T-helper 1 cell treated with Interleukin-12 subunit alpha and Interleukin-12 subunit beta and Interleukin-4 antibody, amounts not matched to agents 30 ng/mL and 1 ng/mL, for 36 hours (primary cell): ENCODE measurements around the gene MACROH2A1. TPM values are rescaled to one million over a fixed set of nuclear protein-coding genes. Genes with fewer than 3 reads are reported as not detected.

Source experiments
- intact Hi-C: fragments of 100-400 bp; cut with micrococcal nuclease; formaldehyde crosslinking; loops from one replicate; pipeline ENCODE4 v1.15.1; 2024
- total RNA-seq: library from RNA; stranded (reverse); gene quantifications from 2 replicates; pipeline ENCODE4 v1.2.3, GENCODE V29; 2022

Gene MACROH2A1
- total RNA-seq, 1 donor from 2014 or later = 304 TPM

- intact Hi-C loops = no loop called here
Measured at GRCh38 chr5:135296900-135297816, 101.9 kb downstream of the MACROH2A1 start.

GRCh38 chr5:135295852-135296251, 103.2 kb downstream of the MACROH2A1 start:
- intact Hi-C loops = no loop called here

- intact Hi-C loops = no loop called here
Measured at GRCh38 chr5:135294793-135295192, 104.2 kb downstream of the MACROH2A1 start.

- intact Hi-C loops = no loop called here
Measured at GRCh38 chr5:135289651-135290050, 109.4 kb downstream of the MACROH2A1 start.

GRCh38 chr5:135287551-135287950, 111.5 kb downstream of the MACROH2A1 start:
- intact Hi-C loops = no loop called here

Other genes with a start within 250 kb of the MACROH2A1 start
- gene DCANP1, start 48.1 kb upstream of the MACROH2A1 start, total RNA-seq = not detected in 2 replicates
- gene TIFAB, start 53.1 kb upstream of the MACROH2A1 start, total RNA-seq = not detected in 2 replicates
- not detected in 2 replicates for gene NEUROG1, start 136.7 kb upstream of the MACROH2A1 start, total RNA-seq
- not detected in 2 replicates for gene CXCL14, start 179.8 kb upstream of the MACROH2A1 start, total RNA-seq